ENCODE data around the gene SPG7. TPM values are rescaled to one million over a fixed set of nuclear protein-coding genes. Genes with fewer than 3 reads are reported as not detected.
"Not testable (repeated sequence)": the region's sequence is repeated elsewhere in the genome, so short reads cannot be mapped to it uniquely, and the experiment has no call there.

Gene SPG7
- total and polyA plus RNA-seq, 12 donors = 69.8 to 145 (median 101) TPM

- ATAC-seq; H3K36me3 ChIP-seq; intact Hi-C loops (cut with DNase I); H3K9me3 ChIP-seq; H3K4me3 ChIP-seq; DNase-seq; H3K27ac ChIP-seq; H3K27me3 ChIP-seq: not testable (repeated sequence)
- peaks cover 12 to 77% (median 52%) of the 10 kb centered on the region in 9 donors for H3K4me1 ChIP-seq
- 22 to 45% methylated on average over 5 of the region's 5 CpGs for WGBS, 2 donors
These were observed 44.9 kb upstream of the SPG7 start for GRCh38 chr16:89463312-89463711.

- intact Hi-C loops (cut with DNase I) = no loop called here
- no peaks in the 10 kb centered on the region for H3K9me3 ChIP-seq
- H3K27me3 ChIP-seq = no peaks in the 10 kb centered on the region
- DNase-seq (no peak), ATAC-seq (no peak)
- H3K27ac ChIP-seq = no peak overlapping the region
- H3K36me3 ChIP-seq = no peaks in the 10 kb centered on the region
- no peak overlapping the region for H3K4me3 ChIP-seq
- peaks cover 16 to 76% (median 51%) of the 10 kb centered on the region in 9 donors for H3K4me1 ChIP-seq
- no peak for TF ChIP-seq CTCF (IDR thresholded peaks at IDR 0.05)
- 96 to 98% methylated on average over 5 of the region's 5 CpGs for WGBS, 2 donors
These were observed 41.3 kb upstream of the SPG7 start for GRCh38 chr16:89466920-89467319.

GRCh38 chr16:89467382-89467781 is 40.8 kb upstream of the SPG7 start:
- TF ChIP-seq CTCF (IDR thresholded peaks at IDR 0.05) = no peak
- no peak overlapping the region for H3K27ac ChIP-seq
- H3K9me3 ChIP-seq = no peaks in the 10 kb centered on the region
- peaks cover 18 to 81% (median 55%) of the 10 kb centered on the region in 9 donors for H3K4me1 ChIP-seq
- no peak overlapping the region for H3K4me3 ChIP-seq
- 93 to 94% methylated on average over 7 of the region's 7 CpGs for WGBS, 2 donors
- DNase-seq (no peak), ATAC-seq (no peak)
- H3K36me3 ChIP-seq = no peaks in the 10 kb centered on the region
- H3K27me3 ChIP-seq = no peaks in the 10 kb centered on the region
- intact Hi-C loops (cut with DNase I) = no loop called here

GRCh38 chr16:89472711-89473075 is 35.5 kb upstream of the SPG7 start:
- no peak for DNase-seq
- intact Hi-C loops (cut with DNase I) = no loop called here

More at GRCh38 chr16:89472711-89473075, 35.5 kb upstream of the SPG7 start:
- no peaks in the 10 kb centered on the region for H3K36me3 ChIP-seq
- ATAC-seq = no peak
- no peak overlapping the region for H3K4me3 ChIP-seq
- no peaks in the 10 kb centered on the region for H3K27me3 ChIP-seq
- WGBS, 2 donors = 86 to 88% methylated on average over 2 of the region's 2 CpGs
- H3K27ac ChIP-seq = peak overlapping the region in 1 of 10 donors; percentile 11
- TF ChIP-seq CTCF (IDR thresholded peaks at IDR 0.05) = no peak
- peaks cover 18 to 91% (median 76%) of the 10 kb centered on the region in 9 donors for H3K4me1 ChIP-seq
- H3K9me3 ChIP-seq = no peaks in the 10 kb centered on the region
